Liver (tissue), 3 donors: ENCODE results near the gene PDLIM1.

Source experiments
- ATF3 ChIP-seq: IDR thresholded peaks from 2 replicates; pipeline ENCODE4 v1.6.1; 2016; ENCODE audit warnings: antibody characterized with exemption
- MAX ChIP-seq: IDR thresholded peaks from 2 replicates; pipeline ENCODE4 v1.6.1; 2016; ENCODE audit warnings: antibody characterized with exemption
- REST ChIP-seq: IDR thresholded peaks from 2 replicates; pipeline ENCODE4 v1.6.1; 2016; ENCODE audit warnings: antibody characterized with exemption, mild to moderate bottlenecking
- RXRA ChIP-seq, 2 donors: IDR thresholded peaks; 2 replicates each; pipeline ENCODE4 v1.6.1; 2017 to 2018; ENCODE audit warnings: antibody characterized with exemption in 2 of 2, mild to moderate bottlenecking in 1 of 2
- YY1 ChIP-seq: IDR thresholded peaks from 2 replicates; pipeline ENCODE4 v1.6.1; 2016; ENCODE audit warnings: antibody characterized with exemption, mild to moderate bottlenecking
- TF ChIP-seq, protein P1 (sequence below): fragments of 150-350 bp; IDR thresholded peaks from 2 replicates; pipeline ENCODE4 v1.5.1; 2017; ENCODE audit warnings: improper control_type of control experiment, low read depth, low read length; ENCODE audit not compliant: missing input control
- donor health status: healthy.
- donor health status: healthy.

GRCh38 chr10:95196046-95196445 lies 94.8 kb downstream of the PDLIM1 start:
- TF ChIP-seq MAX (no peak), YY1 (no peak), ATF3 (no peak), RXRA (IDR thresholded peaks at IDR 0.05) (no peak), REST (no peak)
- TF ChIP-seq, protein P1, sequence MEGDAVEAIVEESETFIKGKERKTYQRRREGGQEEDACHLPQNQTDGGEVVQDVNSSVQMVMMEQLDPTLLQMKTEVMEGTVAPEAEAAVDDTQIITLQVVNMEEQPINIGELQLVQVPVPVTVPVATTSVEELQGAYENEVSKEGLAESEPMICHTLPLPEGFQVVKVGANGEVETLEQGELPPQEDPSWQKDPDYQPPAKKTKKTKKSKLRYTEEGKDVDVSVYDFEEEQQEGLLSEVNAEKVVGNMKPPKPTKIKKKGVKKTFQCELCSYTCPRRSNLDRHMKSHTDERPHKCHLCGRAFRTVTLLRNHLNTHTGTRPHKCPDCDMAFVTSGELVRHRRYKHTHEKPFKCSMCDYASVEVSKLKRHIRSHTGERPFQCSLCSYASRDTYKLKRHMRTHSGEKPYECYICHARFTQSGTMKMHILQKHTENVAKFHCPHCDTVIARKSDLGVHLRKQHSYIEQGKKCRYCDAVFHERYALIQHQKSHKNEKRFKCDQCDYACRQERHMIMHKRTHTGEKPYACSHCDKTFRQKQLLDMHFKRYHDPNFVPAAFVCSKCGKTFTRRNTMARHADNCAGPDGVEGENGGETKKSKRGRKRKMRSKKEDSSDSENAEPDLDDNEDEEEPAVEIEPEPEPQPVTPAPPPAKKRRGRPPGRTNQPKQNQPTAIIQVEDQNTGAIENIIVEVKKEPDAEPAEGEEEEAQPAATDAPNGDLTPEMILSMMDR: no peak
